ENCODE data around the gene ZBED4.

ZBED4 gene

GRCh38 chr22:49856766-49857618 lies 3.3 kb downstream of the ZBED4 start:
- no peak for DNase-seq

GRCh38 chr22:49858827-49859226 lies 5.2 kb downstream of the ZBED4 start:
- DNase-seq, result no peak

- no peak for DNase-seq
Measured at GRCh38 chr22:49861642-49862495, 8.2 kb downstream of the ZBED4 start.

GRCh38 chr22:49862496-49862776 lies 8.8 kb downstream of the ZBED4 start:
- no peak for DNase-seq

GRCh38 chr22:49863931-49864330 lies 10.3 kb downstream of the ZBED4 start:
- DNase-seq, result no peak

GRCh38 chr22:49865156-49865555 lies 11.5 kb downstream of the ZBED4 start:
- peak; percentile 0 for DNase-seq

GRCh38 chr22:49866134-49866533 lies 12.5 kb downstream of the ZBED4 start:
- no peak for DNase-seq

GRCh38 chr22:49866646-49867045 lies 13.0 kb downstream of the ZBED4 start:
- DNase-seq, result no peak

GRCh38 chr22:49867303-49868265 lies 13.9 kb downstream of the ZBED4 start:
- DNase-seq, result peak; percentile 1

GRCh38 chr22:49869086-49869830 lies 15.6 kb downstream of the ZBED4 start:
- no peak for DNase-seq

- no peak for DNase-seq
Measured at GRCh38 chr22:49869845-49870712, 16.4 kb downstream of the ZBED4 start.

- no peak for DNase-seq
Measured at GRCh38 chr22:49871482-49871881, 17.8 kb downstream of the ZBED4 start.

- no peak for DNase-seq
Measured at GRCh38 chr22:49872347-49872746, 18.7 kb downstream of the ZBED4 start.

- no peak for DNase-seq
Measured at GRCh38 chr22:49873228-49873940, 19.7 kb downstream of the ZBED4 start.

- no peak for DNase-seq
Measured at GRCh38 chr22:49877642-49878041, 24.0 kb downstream of the ZBED4 start.

- no peak for DNase-seq
Measured at GRCh38 chr22:49878206-49878605, 24.6 kb downstream of the ZBED4 start.

- no peak for DNase-seq
Measured at GRCh38 chr22:49879871-49880270, 26.2 kb downstream of the ZBED4 start.

GRCh38 chr22:49880281-49880680 lies 26.6 kb downstream of the ZBED4 start:
- no peak for DNase-seq

GRCh38 chr22:49881856-49882255 lies 28.2 kb downstream of the ZBED4 start:
- no peak for DNase-seq

GRCh38 chr22:49882519-49883293 lies 29.1 kb downstream of the ZBED4 start:
- DNase-seq, result no peak
